ENCODE data around the gene PALM2AKAP2.
A peak's percentile ranks its signal among the peaks of the same experiment; 100 is the strongest.

Gene PALM2AKAP2

GRCh38 chr9:109779711-109780452 is at the start of gene PALM2AKAP2:
PALM2AKAP2 (plus strand) TSS chr9:109780198; CDS start chr9:109780489, 291 bp downstream.
- DNase-seq = peak; percentile 13

DNA sequence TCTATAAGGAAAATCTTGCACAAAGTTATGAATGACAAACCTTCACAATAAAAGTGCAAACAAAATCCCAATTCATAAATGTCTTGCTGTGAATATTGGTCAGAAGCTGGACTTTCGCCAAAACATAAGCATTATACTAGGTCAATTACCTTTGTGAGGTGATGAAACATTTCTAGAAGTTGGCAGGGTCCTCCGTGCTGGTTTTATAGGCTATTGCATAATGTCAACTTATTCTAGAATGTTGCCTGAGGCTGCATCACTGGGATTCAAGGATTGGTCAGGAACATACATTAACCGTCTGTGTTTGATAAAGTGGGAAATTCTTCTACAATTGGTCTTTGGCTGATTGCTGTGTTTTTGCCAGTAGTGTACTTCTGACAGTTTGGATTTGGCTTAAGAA is 49.8 kb upstream of the PALM2AKAP2 start:
- no peak for DNase-seq

GRCh38 chr9:109733690-109734089 is 46.3 kb upstream of the PALM2AKAP2 start:
- DNase-seq = peak; percentile 33

DNA sequence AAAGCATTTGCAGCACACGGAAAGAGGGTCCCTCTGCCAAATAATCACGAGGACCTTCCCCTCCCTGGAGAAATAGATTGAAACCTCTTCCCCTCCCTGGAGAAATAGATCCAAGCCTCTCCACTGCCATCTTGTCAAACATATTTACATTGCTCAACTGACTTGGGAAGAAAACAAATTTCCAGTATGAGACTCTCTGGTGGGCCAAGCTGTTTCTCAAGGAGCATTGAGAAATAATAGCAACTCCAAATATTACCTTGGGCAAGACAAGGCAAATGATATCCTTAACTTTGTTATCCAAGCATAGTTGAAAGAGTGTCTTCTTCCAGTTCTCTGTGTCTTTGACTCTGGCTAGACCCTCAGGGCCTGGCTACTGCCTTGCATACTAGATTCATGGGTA is 45.2 kb upstream of the PALM2AKAP2 start:
- DNase-seq = no peak

DNA sequence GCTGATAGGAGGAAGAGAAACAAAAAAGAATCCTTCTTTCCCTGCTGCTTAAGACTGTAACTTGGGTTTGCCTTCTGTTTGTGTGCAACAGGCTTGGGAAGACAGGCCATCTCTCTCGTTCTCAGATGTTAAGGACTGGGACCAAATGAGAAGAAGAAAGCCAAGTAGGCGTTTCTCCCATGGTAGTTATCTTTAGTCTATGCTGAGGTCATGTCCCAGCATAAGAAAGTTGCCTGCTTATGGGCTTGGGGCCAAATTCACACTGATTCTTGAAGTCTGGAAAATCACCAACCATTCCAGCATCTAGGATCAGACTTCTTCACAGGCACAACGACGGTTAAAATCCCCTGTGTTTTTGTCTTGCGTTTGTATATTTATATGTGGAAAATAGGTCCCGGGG is 44.2 kb upstream of the PALM2AKAP2 start:
- no peak for DNase-seq

DNA sequence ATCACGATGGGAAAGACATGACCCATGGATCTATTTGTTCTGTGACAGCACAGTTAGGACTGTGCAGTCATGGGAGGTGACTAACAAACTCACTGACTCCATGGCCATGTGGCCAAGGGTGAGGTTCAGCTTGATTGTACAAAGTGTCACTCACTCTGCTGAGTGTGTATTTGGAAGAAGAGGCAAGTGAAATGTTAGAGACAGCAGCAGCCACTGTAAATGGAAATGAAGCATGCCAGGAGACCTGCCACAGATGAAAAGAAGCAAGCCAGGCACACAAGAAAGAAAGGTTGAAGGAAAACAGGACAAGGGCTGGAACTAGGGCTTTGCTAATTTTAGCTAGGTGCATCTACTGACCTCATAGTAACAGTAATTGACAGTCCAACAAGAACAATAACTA is 42.7 kb upstream of the PALM2AKAP2 start:
- no peak for DNase-seq

DNA sequence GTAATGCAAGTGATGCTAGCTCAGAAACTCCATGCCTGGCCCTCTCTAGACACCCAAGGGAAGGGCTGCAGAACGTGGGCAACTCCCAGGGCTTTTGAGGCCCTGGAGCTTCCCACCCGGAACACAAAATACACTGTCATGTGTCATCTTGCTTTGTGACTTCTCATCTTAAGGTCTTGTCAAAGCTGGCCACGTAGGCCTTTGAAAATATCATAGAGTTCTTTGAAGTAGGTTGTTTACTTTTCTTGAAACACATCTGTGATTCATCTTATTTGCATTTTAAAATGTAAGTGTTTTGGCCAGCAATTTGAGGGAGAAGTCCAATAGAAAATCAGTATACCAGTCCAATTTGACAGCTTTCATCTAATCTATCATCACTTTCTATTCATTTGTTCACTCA is 40.2 kb upstream of the PALM2AKAP2 start:
- no peak for DNase-seq

DNA sequence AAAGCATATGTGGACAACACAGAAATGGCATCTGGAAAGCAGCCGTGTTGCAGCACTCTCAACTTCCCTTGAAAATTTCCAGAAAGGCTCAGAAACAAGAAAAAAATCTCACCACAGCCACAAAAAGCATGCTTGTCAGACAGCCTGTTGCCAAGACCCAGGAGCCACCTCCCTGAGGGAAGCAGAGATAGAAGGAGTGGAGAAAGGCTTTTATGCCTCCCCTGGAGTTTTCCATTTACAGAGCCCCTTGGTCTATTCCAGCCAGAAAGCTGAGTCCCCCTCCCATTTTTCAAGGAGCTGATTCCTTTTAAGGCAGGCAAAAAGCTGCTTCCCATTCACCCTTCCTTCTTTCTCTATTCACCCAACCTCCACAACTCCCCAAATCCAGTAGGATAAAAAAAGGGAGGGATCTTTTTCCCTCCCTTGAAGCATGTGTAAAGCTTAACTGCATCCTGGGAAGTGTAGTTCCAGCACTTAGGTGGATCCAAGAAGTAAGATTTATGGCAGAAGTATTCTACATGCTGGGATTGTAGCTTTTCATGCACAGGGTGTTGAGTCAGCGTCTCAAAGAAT is 37.1 kb upstream of the PALM2AKAP2 start:
- no peak for DNase-seq

DNA sequence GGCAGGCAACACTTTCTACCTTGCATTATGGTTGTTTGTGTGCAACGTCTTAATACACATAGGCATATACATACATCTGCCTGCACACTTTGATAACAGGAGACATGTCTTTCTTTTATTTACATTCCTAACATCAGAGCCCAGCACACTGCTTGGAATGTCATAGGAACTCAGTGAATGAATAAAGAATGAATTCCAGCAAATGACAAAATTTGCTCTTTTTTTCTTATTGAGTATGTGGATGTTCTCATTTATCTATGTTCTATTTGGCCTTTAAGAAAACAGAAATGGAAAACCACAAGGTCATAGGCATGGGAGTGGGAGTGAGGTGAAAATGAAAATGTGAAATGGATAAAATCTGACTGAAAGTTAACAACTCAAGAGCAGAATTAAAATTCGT is 36.3 kb upstream of the PALM2AKAP2 start:
- DNase-seq = no peak

- DNase-seq = no peak
Measured at GRCh38 chr9:109745335-109746283, 34.4 kb upstream of the PALM2AKAP2 start.

- no peak for DNase-seq
Measured at GRCh38 chr9:109751253-109751652, 28.7 kb upstream of the PALM2AKAP2 start.

GRCh38 chr9:109753308-109753707 is 26.7 kb upstream of the PALM2AKAP2 start:
- DNase-seq = no peak

DNA sequence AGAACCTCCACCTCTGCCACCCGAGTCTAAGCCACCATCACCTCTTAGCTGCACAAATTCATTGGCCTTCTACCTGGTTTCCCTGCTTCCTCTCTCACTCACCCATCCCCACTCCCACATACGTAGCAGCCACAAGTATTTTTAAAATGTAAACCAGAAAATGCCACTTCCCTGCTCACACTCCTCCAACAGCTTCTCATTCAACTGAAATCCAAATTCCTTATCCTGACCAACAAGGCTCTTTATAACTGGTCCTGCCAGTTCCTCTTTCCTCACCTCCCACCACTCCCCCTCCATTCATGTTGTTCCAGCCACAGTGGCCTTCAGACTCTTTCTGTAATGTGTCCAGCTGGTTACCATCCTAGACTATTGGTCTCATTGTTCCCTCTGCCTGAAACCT is 25.0 kb upstream of the PALM2AKAP2 start:
- no peak for DNase-seq

- no peak for DNase-seq
Measured at GRCh38 chr9:109759589-109759988, 20.4 kb upstream of the PALM2AKAP2 start.

DNA sequence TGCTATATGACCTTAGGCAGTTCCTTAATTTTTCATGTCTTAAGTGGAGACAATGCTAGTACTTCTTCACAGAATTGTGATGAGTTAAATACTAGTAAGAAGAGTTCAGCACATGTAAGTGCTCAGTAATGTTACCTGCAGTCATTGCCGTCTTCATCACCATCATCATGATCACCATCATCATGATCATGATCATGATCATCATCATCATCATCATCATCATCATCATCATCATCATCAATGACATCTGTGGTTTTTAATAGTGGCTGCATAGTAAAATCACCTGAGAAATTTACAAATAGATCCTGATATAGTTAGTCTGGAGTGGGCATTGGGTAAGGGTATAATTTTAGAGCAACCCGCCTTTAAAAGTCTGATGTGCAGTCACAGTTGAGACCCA is 14.7 kb upstream of the PALM2AKAP2 start:
- no peak for DNase-seq

- DNase-seq = no peak
Measured at GRCh38 chr9:109765830-109766229, 14.2 kb upstream of the PALM2AKAP2 start.

DNA sequence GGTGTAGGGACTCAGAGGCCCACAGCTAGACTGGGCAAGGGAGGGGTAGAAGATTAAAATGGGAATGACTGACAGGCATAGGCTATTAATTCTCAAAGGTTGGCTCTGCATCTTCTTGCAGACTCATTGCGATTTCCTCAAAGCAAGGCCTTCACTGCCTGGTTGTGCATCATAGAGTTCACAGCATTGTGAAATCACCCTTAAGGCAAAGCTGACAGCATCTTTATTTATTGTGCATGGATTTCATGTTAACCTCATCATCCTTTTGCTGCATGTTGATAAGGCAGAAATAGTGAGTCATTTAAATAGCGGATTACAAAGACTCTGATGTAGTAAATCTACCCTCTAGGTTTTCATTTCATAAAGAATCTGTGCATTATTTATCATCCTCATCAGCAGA is 13.6 kb upstream of the PALM2AKAP2 start:
- no peak for DNase-seq

- no peak for DNase-seq
Measured at GRCh38 chr9:109767404-109767803, 12.6 kb upstream of the PALM2AKAP2 start.

DNA sequence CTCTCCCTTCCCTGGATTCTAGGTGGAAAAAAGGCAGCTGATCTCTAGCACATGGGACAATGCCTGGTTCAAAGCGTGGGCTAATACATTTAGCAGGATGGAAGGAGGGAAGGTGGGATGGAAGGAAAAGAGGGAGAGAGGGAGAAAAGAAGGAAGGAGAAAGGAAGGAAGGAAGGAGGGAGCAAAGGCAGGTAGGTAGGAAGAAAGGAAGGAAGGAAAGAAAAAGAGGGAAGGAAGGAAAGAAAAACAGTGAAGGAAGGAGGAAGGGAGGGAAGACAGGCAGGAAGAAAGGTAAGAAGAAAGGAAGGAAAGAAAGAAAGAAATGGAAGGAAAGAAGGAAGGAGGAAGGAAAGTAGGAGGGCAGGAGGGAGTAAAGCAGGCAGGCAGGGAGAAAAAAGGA is 12.2 kb upstream of the PALM2AKAP2 start:
- no peak for DNase-seq

DNA sequence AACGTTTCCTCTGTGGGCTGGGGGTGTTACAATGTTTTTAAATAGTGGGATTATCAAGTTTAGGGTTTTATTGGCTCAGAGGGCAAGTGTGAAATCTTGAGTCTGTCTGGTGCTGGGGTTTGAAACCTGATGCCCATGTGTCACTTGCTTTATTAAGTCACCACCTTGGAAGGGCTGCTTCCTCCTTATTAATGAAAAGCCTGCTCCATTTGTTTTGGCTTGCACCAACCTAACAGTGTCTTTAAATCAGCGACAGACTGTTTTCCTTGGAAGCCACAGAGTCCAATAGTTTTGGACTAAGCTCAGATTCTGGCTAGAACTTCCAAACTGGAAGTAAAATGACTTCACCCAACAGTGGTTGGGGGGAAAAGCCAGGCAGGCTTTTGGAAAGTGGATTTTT is 10.7 kb upstream of the PALM2AKAP2 start:
- DNase-seq = no peak

DNA sequence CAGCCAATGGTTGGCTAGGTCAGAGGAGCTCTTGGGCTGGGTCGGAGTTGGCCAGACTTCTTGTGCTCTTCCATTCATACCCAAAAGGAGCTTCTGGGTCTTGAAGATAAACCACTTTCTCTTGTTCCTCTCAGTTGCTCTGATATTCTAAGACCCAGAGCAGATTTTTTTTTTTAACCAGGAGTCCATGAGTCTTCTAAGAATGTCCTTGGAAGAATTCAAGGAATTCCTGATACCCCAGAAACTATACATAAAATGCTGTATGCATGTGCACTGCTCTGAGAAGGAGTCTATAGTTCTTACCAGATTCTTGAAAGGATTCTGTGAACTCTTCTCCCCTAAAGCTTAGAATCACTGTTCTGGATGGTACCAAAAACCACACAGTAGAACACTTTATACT is 9.9 kb upstream of the PALM2AKAP2 start:
- no peak for DNase-seq

- no peak for DNase-seq
Measured at GRCh38 chr9:109771087-109771486, 8.9 kb upstream of the PALM2AKAP2 start.

DNA sequence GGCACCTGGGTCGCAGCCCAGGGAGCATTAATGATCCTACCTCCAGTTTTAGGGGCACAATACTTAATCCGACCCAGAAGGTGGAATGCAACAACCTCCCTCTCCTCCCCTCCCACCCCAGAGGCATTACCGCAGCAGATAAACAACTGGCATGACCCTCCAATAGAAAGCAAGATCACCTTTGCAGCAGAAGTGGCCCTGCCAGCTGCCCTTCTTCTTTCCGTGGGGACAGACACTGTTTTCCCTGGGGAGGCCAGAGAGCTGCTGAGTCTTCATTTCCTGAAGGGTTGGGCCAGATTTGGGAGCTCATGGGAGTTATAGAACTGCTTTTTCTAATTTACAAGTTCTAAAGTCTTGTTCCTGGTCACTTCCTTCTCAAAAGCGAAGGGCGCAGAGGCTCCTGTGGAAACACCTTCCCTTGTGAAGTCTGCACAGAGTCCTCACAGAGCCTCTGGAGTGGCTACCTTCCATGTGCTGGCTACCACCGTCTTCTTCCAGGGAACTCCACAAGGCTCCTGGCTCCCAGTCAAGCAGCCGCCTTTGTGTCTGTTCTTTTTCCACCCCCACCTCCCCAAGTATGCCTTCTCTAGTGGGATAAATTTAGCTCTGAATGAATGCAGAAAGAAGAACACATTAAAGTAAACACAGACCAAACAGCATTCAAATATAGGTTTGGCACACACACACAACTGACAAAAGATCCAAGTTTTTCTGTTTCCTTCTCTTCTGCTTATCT is 8.0 kb upstream of the PALM2AKAP2 start:
- no peak for DNase-seq
